AML-193 (cell line): ENCODE results near the gene FILIP1L.

Experiments
- DNase-seq, 2 experiments: peaks; one replicate each; lab custom pipeline; 2025; lab: John Stamatoyannopoulos, UW

Gene FILIP1L

DNA sequence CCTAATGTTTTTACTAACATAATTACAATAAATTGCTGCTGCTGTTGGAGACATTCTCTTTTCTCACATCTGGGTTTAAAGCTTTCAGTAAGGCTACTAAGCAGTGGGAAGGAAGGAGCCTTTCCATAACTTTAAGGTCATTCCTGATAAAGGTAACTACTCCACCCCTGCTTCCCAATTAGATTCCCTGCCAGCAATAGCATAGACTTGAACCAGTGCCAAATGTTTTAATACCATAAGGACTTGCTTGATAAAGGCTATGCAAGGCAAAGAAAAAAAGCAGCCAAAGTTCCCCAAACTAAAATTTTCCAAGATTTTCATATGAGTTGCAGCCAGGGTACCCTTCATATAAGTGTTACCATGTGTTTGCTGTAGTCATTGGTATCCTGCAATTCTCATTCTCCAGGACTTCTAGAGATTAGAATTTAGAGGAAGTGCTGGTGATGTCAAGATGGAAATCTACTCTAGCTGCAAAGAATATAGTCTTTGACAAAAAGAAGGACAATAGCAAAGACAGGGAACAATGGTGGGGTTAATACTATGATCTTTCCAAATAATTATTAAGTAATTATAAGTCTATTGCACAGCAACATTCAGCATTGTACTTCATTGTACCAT is 106.1 kb downstream of the FILIP1L start:
- DNase-seq = no peak

DNA sequence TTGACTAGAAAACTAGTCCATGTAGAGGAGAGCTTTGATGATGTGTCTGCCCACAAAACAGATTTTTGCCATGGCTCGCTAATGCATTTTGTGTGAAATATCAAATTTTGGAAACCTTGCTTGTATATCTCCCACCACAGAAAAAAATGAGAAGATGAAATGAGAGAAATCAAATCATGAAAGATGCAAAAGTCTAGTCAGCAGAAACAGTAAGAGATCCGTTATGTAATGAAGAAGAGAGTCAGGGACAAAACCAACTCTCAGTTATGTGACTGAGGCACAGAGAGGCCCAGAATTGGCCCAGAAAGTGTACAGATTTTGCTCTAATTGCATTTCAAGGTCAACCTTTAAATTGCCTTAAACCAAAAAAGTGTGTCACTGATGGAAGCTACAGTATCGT is 107.0 kb downstream of the FILIP1L start:
- no peak for DNase-seq

GRCh38 chr3:100006570-100007271 is 107.6 kb downstream of the FILIP1L start:
- no peak for DNase-seq

- DNase-seq = no peak
These were observed 108.5 kb downstream of the FILIP1L start for GRCh38 chr3:100005665-100006393.

DNA sequence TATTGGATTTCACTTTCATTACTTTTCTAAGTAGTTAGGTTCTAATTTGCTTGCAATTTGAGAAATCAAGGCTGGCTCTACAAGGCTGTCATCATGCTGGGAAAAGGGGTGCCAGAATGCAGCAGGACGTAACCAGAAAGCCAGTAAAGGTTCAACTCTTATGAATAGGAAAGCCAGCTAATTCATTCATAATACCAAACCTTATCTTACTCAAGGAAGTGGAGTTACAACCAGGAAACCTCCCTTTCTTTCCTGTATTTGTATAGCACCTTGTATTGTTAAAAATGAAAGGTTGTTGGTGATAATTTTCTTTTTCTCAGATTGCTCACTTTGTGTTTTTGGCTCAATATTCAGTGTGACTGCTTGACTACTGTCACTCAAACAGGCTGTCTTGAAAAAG is 109.4 kb downstream of the FILIP1L start:
- no peak for DNase-seq

DNA sequence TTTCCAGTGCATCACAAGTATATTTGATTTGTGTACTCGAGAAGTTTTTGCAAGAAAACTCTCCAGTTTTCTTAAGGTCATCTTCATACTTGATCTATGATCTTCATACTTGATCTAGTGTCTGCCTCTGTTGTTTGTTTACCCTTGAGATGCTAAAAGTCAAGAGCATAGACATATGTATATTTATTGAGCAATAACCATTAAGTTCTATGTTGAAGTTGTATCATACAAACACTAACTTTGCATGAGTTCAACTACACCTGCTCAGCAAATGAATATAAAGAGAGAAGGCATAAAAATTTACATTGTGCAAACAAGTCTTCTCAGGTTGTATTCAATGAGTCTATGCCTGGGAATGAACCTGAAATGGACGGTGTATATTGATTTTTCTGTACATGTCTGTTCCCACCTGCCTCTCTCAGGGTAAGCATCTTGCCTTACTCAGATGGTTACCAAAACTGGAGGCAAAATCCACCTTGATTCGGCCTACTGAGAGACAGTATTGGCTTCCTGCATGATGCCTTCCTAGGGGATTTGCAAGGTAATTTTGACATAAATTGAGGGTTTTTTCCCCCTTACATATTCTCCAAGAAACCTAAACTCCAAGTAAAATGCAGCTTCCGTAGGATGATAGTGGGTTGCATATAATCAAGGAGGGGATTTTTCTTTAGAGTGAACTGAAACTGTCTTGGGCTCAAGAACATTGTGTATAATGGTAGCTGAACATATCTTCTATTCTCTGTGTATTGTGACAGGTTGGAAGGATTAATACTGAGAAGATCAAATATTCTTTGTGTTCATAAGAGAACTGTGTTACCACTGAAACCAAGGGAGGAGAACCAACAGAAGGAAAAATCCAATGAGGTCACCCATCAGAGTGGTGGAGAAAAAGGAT is 110.4 kb downstream of the FILIP1L start:
- DNase-seq = no peak

DNA sequence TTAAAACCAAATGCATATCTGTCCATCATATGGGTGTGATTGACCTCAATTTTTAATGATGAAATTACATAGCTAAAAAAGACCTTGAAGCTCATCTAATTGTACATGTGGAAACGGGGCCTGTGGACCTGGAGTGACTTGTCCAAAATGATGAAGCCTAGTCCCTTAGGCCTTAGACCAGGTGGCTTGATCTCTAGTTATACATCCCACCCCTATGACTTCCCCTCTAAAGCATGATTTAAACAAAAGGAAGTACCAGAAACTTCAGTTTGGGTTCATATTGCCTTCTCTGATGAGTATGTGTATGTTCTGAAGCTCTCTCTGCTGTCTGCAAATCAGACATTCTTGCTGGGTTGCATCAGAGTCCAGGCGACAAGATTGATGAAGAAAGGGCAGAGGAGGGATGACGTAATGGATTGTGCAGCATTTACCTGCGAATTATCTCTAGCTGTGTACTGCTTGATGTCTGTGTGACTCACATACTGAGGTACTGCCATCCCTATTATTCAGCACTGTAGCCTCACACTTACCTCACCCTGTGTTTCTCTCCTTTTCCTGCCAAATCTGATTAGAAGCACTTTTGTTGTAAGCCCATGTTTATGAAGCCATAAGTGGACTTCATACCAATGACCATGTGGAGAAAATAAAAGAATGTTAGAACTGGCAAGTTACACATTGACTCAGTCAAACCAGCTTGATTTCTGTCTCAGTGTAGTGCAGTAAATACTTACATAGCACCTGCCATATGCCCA is 111.5 kb downstream of the FILIP1L start:
- no peak for DNase-seq

DNA sequence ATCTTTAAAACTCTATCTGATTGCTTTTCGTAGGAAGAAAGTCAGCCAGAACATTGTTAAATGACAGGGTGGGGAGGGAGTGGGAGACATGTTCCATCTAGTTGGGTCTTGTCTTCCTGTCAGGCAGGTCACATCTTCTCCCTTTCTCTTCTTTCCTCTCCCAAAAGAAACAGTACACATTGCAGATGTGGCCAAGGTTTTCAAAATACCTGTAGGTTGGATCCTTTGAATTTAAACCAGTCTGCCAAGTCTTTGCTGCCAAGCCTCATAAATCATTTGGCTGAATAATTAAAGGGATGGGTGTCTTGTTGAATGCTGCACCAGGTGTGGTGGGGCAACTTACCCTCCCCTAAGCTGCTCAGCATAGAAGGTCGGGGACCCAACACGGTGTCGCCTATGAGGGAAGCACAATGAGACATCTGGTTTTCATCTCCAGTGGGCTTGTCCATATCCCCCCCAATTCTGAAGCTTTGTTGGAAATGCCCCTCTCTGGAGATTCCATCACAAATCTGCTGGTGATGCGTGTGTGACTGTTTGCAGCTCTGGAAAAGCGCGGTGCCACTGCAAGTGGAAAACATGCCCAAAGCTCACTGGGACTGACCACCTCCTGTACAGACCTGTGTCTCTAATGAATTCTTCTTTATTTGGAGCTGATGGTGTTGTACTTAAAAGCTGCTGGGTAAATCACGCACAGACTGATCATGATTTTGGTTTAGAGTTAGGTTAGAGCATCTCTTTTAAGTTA is 112.6 kb downstream of the FILIP1L start:
- DNase-seq = no peak

- DNase-seq = no peak
These were observed 113.2 kb downstream of the FILIP1L start for GRCh38 chr3:100001083-100001482.

DNA sequence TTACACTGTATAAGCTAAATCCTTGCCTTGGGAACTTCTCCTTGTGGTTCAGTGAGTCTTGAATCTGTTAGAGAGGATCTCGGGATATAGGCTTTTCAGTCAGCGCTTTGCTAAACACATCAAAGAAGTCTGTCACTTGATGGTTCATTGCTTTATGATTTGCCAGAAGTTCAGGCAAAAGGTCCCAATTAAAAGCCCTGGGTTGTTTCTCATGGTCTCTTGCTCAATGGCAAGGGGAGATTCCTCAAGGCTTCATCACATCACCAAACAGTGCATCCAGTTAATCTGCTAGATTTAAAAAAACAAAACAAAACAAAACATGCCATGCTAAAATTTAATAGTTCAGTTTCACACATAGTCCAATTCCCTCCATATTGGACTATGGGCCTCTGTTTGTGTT is 114.8 kb downstream of the FILIP1L start:
- no peak for DNase-seq

GRCh38 chr3:99997293-99997692 is 117.0 kb downstream of the FILIP1L start:
- DNase-seq = no peak

GRCh38 chr3:99990179-99990578 is 124.1 kb downstream of the FILIP1L start:
- no peak for DNase-seq

DNA sequence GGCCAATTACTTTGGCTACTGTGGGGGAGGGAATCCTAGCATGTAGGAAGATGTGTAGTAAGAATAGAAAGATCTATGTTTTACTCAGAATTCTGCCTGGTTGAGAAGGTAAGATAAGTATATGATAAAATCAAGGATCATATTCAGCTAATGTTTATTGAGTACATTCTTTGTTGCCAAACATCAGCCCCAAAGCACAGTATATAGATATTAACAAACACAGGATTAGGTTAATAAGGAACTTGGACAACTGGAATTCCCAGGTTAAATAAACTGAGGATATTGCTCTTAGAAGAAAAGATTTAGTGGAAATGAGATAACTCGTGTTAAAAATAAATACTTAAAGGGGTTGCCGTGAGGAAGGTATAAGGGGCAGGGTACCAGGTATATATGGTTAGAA is 129.6 kb downstream of the FILIP1L start:
- no peak for DNase-seq

DNA sequence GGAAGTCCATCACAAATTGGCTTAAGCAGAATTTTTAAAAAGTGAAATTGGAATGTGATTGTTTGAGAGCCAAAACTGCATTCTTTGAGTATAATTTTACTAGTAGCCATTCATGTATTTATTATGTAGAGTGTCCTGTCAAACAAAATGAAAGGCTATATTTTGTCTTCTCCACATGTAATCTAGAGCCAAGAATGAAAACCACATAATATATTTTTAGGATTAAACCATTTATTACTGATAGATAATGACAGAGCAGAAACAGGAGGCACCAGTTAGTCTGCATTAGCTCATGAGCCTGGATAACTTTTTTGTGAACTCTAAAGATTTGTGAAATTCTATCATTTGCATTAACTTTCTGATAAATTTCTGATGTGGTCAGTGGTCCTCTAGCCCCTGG is 130.2 kb downstream of the FILIP1L start:
- DNase-seq = no peak

DNA sequence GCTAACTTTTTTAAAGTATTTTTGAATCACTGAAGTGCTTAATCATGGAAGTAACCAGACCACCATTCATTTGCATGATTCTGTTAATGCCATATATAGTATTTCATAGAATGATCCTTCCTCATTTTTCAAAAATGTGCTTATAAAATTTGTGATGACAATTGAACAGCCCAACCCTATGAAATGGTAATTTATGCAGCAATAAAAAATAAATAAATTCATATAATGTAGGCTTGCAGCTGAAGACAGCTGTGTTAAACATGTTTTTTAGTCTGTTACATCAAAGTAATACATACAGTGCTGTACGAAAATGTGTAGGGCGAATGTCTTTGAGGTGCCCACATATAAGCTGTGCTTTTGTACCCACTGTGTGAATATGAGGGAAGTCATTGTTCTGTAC is 131.7 kb downstream of the FILIP1L start:
- DNase-seq = no peak

DNA sequence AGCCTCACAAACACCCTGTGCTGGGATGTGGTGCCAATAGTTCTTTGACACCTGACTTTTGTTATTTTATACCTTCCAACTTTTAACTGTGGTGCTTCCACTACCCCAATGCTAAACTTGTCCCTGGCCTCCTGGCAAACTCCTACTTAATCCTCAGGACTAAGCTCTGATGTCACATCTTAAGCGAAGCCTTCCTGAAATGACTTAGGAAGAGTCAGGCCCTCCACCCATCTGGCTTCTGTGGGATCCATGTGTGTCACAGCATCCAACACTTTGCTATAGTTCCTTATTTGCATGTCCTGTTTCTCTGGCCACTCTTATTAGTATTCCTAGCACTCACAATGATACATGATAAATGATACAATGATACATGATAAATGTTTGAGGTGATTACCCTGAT is 133.2 kb downstream of the FILIP1L start:
- DNase-seq = no peak

DNA sequence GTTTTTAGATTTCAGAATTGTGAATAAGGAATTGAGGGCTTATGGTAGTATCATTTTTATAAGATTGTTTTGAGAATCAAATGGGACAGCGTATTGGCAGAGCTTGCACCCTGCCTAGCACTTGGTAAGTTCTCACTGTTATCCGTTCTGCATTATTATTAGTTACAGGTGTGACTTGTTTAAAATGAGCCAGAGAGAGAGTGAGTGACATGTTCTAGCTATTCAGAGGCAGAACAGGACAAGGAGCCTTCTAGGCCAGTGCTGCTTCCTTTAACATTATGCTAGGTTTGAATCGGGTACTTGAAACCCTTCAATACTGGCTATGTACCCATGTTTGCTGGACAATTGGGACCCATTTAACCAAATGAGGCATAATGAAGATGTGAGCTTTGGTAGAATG is 133.7 kb downstream of the FILIP1L start:
- no peak for DNase-seq

DNA sequence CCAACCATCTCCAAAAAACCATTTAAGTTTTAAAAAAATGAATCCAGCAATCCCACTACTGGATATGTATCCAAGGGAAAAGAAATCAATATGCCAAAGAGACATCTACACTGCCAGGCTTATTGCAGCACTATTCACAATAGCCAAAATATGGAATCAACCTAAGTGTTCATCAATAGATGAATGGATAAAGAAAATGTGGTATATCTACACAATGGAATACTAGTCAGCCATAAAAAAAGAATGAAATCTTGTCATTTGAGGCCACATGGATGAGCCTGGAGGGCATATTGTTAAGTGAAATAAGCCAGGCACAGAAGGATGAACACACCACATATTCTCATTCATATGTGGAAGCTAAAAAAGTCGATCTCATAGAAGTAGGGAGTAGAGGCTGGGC is 136.1 kb downstream of the FILIP1L start:
- no peak for DNase-seq

- DNase-seq = no peak
These were observed 137.7 kb downstream of the FILIP1L start for GRCh38 chr3:99976584-99976983.

GRCh38 chr3:99974989-99975388 is 139.3 kb downstream of the FILIP1L start:
- DNase-seq = no peak
